Measurements from ENCODE around the gene KCTD19.

DNA sequence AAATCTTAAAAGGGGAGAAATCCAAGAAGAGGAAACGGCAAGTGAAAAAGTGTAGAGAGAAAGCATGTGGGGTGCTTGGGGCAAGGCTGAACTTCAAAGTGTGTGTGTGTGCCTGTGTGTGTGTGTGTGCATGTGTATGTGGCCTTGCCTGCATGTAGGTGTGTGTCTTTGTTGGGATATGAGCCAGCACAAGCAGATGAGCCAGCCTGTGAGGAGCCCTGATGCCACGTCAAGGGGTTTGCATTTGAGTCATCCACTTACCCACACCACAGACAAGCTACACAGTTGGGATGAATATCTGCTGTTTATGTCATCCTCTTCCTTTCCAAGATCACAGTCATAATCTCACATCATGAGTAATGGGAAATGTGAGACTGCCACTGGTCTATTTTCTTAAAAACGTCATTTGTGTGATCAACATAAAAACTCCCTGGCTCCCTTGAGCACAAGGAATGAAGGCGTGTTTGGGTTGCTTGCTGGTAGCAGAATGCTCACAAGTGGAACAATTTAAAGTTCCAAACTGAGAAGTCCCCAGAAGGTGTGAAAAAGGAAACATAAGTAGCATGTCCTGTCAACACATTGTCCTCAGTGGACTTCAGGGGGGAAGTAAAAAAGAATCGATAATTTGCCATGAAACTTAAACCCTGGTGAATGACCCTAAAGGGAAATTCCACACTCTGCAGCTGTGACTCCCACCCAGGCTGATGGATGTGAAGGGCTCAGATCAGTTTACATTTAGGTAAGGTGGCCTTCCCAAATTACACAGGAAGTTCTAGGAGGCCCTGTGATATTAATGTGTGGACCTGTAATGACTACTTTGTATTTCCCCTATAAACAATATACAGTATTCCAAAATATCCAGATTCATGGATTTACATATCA is 14.7 kb downstream of the KCTD19 start:
- TF ChIP-seq, protein P1, sequence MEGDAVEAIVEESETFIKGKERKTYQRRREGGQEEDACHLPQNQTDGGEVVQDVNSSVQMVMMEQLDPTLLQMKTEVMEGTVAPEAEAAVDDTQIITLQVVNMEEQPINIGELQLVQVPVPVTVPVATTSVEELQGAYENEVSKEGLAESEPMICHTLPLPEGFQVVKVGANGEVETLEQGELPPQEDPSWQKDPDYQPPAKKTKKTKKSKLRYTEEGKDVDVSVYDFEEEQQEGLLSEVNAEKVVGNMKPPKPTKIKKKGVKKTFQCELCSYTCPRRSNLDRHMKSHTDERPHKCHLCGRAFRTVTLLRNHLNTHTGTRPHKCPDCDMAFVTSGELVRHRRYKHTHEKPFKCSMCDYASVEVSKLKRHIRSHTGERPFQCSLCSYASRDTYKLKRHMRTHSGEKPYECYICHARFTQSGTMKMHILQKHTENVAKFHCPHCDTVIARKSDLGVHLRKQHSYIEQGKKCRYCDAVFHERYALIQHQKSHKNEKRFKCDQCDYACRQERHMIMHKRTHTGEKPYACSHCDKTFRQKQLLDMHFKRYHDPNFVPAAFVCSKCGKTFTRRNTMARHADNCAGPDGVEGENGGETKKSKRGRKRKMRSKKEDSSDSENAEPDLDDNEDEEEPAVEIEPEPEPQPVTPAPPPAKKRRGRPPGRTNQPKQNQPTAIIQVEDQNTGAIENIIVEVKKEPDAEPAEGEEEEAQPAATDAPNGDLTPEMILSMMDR (conservative IDR thresholded peaks at IDR 0.05; ENCODE audit: low read depth, low read length): no peak
- TF ChIP-seq EZH2 (IDR thresholded peaks at IDR 0.05; ENCODE audit: borderline replicate concordance, low read depth, low read length, poor library complexity, severe bottlenecking): no peak
